ENCODE results near the gene NBAS.

DNA sequence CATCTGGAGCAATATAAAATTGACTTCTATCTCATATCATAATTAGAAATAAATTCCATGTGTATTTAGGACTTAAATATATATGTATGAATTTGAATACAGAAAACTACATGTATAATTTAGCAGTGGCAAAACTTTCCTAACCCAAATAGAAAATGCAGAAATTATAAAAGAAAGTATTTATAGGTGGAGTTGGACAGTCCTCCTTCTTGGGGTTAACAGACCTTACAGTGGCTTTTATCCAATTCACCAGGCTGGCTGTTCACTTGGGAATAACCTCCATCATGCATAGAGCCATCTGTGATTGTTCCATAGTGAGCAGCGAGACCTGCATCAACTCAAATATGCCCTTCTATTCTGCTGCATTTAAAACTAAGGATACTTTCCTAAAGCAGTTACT lies 38.9 kb upstream of the NBAS start:
- TF ChIP-seq RCOR1 (IDR thresholded peaks at IDR 0.05; ENCODE audit: low read depth, low read length) (no peak), CTCF (IDR thresholded peaks at IDR 0.05) (no peak), CBX8 (IDR thresholded peaks at IDR 0.05) (no peak), ESRRA (IDR thresholded peaks at IDR 0.05; ENCODE audit: borderline replicate concordance, low read length) (no peak), POLR2A (IDR thresholded peaks at IDR 0.05; ENCODE audit: low read length) (no peak), KDM1A (IDR thresholded peaks at IDR 0.05; ENCODE audit: low read depth) (no peak), RARB (CRISPR knock-in tag; IDR thresholded peaks at IDR 0.05) (no peak), REST (IDR thresholded peaks at IDR 0.05) (no peak), EP300 (IDR thresholded peaks at IDR 0.05) (no peak)

Measured in A549 (cell line).